ENCODE results near the gene SLC45A2. TPM values are rescaled to one million over a fixed set of nuclear protein-coding genes. Genes with fewer than 3 reads are reported as not detected.
"Not testable (repeated sequence)": the region's sequence is repeated elsewhere in the genome, so short reads cannot be mapped to it uniquely, and the experiment has no call there.

Gene SLC45A2
- total RNA-seq, 2 donors from 2014 or later, result not detected

DNA sequence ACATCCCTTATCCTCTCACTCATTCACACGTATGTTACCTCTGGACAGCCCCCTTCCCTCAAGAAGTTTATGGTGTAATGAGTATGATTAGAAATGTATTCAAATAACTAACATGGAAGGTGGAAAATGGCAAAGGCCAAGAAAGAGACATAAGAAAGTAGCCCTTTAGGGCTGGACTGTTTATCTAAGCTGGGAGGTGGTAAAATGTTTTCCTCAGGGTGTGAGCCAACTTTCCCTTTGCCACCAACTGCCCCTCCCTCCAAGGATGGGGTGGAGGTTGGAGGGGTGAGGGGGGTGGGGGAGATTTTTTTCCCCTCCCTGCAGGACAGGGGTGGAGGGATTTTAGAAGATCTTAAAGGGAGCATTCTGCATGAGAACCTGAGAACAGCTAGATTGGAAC is 8.2 kb downstream of the SLC45A2 start:
- no peak for DNase-seq (ENCODE audit: low spot score)
- intact Hi-C loops (cut with DNase I), result no loop called here

DNA sequence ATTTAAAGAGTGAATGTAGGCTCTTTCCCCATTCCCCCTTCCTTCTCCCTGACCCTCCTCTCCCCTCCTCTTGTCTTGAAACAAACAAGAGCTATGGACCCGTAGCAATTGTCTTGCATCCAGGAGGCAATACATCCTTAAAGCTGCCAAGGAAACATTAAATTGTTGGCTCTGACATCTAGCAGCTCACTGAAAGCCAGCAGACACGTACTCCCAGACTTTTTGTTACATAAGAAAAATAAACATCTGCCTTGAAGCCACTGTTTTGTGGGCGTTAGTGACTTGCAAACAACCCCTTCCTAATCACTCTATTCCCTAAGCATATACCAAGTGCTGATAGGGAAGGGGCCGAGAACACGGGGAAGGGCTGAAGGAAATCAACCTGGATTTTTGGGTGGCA is 8.6 kb downstream of the SLC45A2 start:
- intact Hi-C loops (cut with DNase I), result no loop called here

DNA sequence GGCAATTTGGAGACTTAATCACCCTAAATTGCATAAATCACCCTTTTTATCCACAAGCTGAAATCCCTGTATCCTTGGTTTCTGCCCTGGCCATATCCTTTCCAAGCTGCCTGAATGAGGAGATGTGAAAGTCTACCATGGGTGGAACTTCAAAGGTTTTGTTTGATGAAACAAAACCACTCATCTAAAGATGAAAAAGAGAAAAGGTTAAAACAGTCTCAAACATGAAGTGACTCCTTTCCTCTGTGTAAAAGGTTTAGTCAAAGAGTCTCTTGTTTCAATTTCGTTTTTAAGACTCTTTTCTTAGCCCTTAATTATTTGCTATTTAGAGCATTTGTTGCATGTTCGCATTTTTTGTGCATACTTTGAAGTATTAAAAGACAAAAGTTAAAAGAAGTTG is 11.2 kb downstream of the SLC45A2 start:
- intact Hi-C loops (cut with DNase I), result no loop called here
- no peak for DNase-seq (ENCODE audit: low spot score)

More for the DNA sequence above, 8.6 kb downstream of the SLC45A2 start:
- no peak for DNase-seq (ENCODE audit: low spot score)

GRCh38 chr5:33969572-33970452 is 14.7 kb downstream of the SLC45A2 start:
- intact Hi-C loops (cut with DNase I), result no loop called here

DNA sequence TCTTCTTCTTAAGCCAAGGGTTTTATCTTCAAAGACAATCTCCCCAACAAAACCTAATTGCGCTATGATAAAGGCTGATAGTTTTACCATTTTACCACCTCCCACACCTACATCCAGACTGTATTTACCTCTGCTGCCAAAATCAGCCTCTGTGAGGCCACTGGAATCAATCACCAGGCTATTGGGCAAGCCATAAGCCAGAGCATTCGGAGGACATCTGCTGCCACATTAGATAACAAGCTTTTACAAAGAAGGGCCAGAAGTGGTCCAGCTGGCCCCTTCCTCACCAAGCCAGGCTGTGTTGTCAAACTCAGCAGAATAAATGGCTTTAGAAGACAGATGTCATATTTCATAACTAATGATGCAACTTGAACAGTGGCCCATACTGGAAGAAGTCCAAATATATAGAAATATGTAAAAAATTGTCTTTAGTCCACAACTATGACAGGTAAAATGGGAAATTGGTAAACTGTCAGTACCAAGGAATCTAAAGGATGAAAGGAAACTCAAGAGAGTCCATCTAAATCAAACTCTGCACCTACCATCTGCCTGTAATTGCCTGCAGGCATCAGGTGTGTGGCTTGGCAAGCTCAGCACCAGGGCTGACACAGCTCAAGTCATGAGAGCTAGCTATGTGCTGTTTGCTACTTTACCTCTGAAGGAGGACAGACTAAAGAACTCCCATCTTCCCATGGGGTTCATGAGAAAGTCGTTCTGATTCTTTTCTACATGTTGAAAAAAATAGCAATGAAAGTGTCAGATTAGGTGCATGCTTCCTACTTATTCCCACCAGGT is 16.1 kb downstream of the SLC45A2 start:
- intact Hi-C loops (cut with DNase I), result no loop called here
- DNase-seq (ENCODE audit: low spot score), result no peak

More at GRCh38 chr5:33969572-33970452, 14.7 kb downstream of the SLC45A2 start:
- DNase-seq (ENCODE audit: low spot score), result no peak

DNA sequence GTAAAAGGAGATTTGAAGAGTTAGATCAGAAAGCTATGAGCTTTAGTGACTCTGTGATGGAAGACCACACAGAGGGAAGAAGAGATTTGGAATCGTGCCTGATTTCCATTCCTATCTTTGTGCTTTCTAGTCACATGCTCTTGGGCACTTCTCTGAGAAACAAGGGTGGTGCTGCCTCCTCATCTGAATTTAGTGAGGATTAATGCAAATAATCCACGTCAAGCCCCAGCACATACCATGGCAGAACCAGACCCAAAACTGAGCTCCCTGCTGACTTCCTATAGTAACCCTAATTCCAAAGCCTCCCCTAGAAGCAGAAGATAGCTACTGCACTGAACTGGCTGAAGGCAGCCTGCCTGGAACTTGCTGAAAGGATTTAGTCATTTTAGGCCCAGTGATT is 17.7 kb downstream of the SLC45A2 start:
- intact Hi-C loops (cut with DNase I), result no loop called here
- no peak for DNase-seq (ENCODE audit: low spot score)

DNA sequence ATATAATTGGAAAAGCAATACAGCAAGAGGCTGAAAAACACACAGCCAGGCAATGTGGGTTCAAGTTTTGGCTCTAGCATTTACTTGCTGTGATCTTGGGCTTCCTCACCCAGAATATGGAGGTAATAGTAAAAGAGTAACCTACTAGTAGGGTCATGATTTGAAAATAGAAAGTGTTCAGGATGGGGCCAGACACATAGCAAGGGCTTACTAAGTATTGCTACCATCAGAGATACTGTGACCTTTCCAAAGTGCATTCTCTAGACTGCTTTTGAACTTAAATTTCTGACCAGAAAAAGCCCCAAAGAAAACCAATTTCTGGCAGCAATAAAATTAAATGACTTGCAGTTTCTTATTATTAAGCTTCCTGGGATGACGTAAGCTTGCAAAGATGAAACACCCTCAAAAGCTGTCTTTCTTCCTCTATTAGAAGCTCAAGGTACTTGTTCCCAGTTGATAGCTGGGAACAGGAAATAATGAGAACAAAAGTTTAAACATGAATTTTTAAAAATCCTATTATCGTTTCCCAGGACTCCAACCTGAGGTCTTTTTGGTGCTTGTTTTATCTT is 20.3 kb downstream of the SLC45A2 start:
- intact Hi-C loops (cut with DNase I), result no loop called here
- no peak for DNase-seq (ENCODE audit: low spot score)

DNA sequence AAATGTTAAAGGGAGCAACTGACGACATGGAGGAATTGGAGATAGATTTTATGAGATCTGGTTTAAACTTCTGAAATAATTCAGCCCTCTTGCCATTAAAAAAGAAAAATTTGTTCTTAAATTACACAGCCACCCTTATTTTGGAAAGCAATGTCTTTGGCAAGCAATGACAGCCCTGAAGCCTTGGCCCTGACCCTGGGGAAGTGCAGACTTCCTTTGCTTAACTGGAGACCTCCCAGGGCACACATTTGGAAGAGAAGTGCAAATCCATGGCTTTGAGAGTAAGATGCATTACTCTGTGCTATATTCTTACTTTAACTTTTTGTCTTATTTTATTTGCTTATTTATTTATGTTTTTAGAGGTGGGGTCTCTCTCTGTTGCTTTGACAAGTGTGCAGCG is 26.3 kb downstream of the SLC45A2 start:
- no peak for DNase-seq (ENCODE audit: low spot score)
- intact Hi-C loops (cut with DNase I), result no loop called here

GRCh38 chr5:33957577-33958150 is 26.8 kb downstream of the SLC45A2 start:
- no peak for DNase-seq (ENCODE audit: low spot score)
- intact Hi-C loops (cut with DNase I), result no loop called here

- DNase-seq (ENCODE audit: low spot score); intact Hi-C loops (cut with DNase I): not testable (repeated sequence)
Observed at GRCh38 chr5:33952175-33952574, 32.3 kb downstream of the SLC45A2 start.

DNA sequence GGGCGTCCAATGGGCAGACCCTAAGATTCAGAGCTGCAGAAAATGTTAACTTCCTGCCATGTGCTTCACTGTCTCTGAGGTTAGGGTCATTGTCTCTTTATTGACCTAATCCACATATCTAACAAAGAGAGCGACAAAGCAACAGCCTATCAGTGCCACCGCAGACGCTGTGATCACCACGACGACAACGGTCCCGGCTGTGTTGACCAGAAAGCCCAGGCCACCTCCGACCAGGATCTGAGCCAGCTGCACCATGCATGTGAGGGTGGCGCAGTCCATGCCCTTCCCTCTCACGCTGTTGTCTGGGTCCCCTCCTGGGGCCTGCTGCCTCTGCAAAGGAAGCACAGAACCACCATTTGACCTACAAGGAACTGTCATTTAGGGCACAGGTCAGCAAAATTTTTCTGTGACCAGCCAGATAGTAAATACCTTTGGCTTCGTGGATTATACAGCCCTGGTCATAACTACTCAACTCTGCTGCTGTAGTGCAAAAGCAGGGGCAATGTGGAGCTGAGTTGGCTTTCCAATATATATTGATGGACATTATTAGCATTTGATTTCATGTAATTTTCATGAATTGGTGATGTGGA is 39.9 kb downstream of the SLC45A2 start:
- intact Hi-C loops (cut with DNase I), result no loop called here

GRCh38 chr5:33941090-33941489 is 43.4 kb downstream of the SLC45A2 start:
- intact Hi-C loops (cut with DNase I), result no loop called here
- DNase-seq (ENCODE audit: low spot score), result no peak

More for the DNA sequence above, 39.9 kb downstream of the SLC45A2 start:
- no peak for DNase-seq (ENCODE audit: low spot score)

GRCh38 chr5:33939556-33940262 is 44.8 kb downstream of the SLC45A2 start:
- intact Hi-C loops (cut with DNase I), result no loop called here
- no peak for DNase-seq (ENCODE audit: low spot score)

DNA sequence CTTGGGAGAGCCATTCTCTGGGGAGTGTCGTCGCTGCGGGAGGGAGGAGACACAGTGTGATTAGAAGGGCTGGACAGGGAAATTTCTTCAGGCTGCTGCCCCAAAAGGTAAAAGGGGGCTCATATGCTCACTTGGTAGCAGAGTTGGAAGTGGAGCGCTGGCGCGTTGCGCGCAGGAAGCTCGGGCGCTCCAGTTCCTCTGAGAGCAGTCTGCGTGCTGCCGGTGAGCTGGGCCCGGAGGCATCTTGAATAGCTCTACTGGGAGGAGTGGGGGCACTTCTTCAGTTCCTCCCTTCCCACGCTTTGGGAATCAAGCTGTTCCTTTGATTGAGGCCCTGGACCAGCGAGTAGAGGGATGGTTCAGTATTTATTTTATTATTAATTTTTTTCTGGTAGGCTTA is 45.6 kb downstream of the SLC45A2 start:
- DNase-seq (ENCODE audit: low spot score), result peak; percentile 75
- intact Hi-C loops (cut with DNase I), result no loop called here

DNA sequence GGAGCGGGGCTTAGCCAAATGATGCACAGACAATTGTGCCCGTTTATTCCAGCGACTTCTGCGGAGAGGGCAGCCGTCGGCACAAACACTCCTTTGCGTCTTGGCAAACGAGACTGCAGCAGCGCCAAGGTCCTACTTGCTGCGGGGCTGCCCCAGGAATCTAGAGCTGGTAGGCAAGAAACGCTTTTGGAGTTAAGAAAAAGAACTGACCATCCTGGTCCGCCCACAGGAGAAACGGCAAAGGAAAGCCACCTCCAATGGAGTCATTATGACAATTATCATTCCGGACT is 46.0 kb downstream of the SLC45A2 start:
- intact Hi-C loops (cut with DNase I), result no loop called here
- no peak for DNase-seq (ENCODE audit: low spot score)

- intact Hi-C loops (cut with DNase I), result no loop called here
- DNase-seq (ENCODE audit: low spot score), result no peak
Observed at GRCh38 chr5:33937707-33938506, 46.6 kb downstream of the SLC45A2 start.

DNA sequence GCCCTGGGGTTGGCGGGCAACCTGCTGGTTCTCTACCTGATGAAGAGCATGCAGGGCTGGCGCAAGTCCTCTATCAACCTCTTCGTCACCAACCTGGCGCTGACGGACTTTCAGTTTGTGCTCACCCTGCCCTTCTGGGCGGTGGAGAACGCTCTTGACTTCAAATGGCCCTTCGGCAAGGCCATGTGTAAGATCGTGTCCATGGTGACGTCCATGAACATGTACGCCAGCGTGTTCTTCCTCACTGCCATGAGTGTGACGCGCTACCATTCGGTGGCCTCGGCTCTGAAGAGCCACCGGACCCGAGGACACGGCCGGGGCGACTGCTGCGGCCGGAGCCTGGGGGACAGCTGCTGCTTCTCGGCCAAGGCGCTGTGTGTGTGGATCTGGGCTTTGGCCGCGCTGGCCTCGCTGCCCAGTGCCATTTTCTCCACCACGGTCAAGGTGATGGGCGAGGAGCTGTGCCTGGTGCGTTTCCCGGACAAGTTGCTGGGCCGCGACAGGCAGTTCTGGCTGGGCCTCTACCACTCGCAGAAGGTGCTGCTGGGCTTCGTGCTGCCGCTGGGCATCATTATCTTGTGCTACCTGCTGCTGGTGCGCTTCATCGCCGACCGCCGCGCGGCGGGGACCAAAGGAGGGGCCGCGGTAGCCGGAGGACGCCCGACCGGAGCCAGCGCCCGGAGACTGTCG is 47.3 kb downstream of the SLC45A2 start:
- peak; percentile 79 for DNase-seq (ENCODE audit: low spot score)
- intact Hi-C loops (cut with DNase I), result no loop called here

All from posterior vena cava (tissue), 2 donors.